HCEC 1CT (cell line): ENCODE results near the gene PDIK1L.

ENCODE experiments used
- DNase-seq: peaks from one replicate; pipeline ENCODE4 v3.0.0-alpha.2; 2017

Gene PDIK1L

GRCh38 chr1:26158271-26158907 is 46.8 kb downstream of the PDIK1L start:
- no peak for DNase-seq

- DNase-seq = no peak
Measured at GRCh38 chr1:26158908-26159742, 47.5 kb downstream of the PDIK1L start, which contains the start of gene FAM110D. FAM110D (plus strand) TSS chr1:26159079; CDS start chr1:26161292, 2,213 bp downstream.

- no peak for DNase-seq
Measured at GRCh38 chr1:26159743-26160039, 48.1 kb downstream of the PDIK1L start.

GRCh38 chr1:26160527-26161414 is 49.1 kb downstream of the PDIK1L start:
- DNase-seq = no peak

GRCh38 chr1:26161415-26162219 is 50.0 kb downstream of the PDIK1L start:
- DNase-seq = peak; percentile 7

GRCh38 chr1:26162220-26162709 is 50.6 kb downstream of the PDIK1L start:
- no peak for DNase-seq

GRCh38 chr1:26163684-26164035 is 52.0 kb downstream of the PDIK1L start:
- DNase-seq = no peak

GRCh38 chr1:26164036-26164860 is 52.6 kb downstream of the PDIK1L start:
- DNase-seq = no peak

GRCh38 chr1:26164861-26165842 is 53.5 kb downstream of the PDIK1L start:
- no peak for DNase-seq

- DNase-seq = no peak
Measured at GRCh38 chr1:26166719-26167281, 55.2 kb downstream of the PDIK1L start.

GRCh38 chr1:26168410-26169197 is 57.0 kb downstream of the PDIK1L start, which contains the start of gene C1orf232:
C1orf232 (minus strand) TSS chr1:26168963; CDS start chr1:26168499, 464 bp downstream.
- no peak for DNase-seq

- DNase-seq = no peak
Measured at GRCh38 chr1:26169198-26169554, 57.6 kb downstream of the PDIK1L start.

- DNase-seq = peak; percentile 94
Measured at GRCh38 chr1:26169669-26170471, 58.2 kb downstream of the PDIK1L start, which contains the start of gene ZNF593. ZNF593 (plus strand) TSS chr1:26169908; CDS start chr1:26169984, 76 bp downstream.

- DNase-seq = no peak
Measured at GRCh38 chr1:26170472-26170821, 58.8 kb downstream of the PDIK1L start.

GRCh38 chr1:26171084-26172072 is 59.8 kb downstream of the PDIK1L start, which contains the start of gene ZNF593OS:
ZNF593OS (minus strand) TSS chr1:26171832; CDS start chr1:26171661, 171 bp downstream.
- no peak for DNase-seq
